ENCODE data around the gene TCAIM. TPM values are rescaled to one million over a fixed set of nuclear protein-coding genes. Genes with fewer than 3 reads are reported as not detected.

Gene TCAIM
- total and polyA plus RNA-seq, 9 of the 15 experiments (the other 6 are each of a cell fraction or from before 2014, with no cell fraction given) = 19.7 to 53.3 (median 36.9) TPM

DNA sequence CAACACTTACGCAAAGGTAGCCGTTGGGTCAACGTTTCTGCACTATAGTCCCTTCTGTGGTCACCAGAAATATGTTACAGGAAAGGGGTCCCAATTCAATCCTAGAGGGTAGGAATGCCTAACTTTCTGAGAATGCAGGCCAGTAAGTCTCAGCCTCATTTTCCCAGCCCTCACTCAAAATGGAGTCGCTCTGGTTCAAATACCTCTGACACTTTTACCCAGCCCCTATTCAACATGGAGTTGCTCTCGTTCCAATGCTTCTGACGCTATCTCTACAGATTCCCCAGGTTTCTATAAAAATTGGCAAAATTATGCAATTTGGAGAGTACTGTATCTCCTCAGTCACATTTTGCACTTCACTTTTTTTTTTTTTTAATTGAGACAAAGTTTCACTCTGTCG lies 99.2 kb downstream of the TCAIM start (continued):
- TF ChIP-seq, protein P1, sequence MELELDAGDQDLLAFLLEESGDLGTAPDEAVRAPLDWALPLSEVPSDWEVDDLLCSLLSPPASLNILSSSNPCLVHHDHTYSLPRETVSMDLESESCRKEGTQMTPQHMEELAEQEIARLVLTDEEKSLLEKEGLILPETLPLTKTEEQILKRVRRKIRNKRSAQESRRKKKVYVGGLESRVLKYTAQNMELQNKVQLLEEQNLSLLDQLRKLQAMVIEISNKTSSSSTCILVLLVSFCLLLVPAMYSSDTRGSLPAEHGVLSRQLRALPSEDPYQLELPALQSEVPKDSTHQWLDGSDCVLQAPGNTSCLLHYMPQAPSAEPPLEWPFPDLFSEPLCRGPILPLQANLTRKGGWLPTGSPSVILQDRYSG (tag; conservative IDR thresholded peaks at IDR 0.05; ENCODE audit: low read depth) = peak; percentile 94
- TF ChIP-seq ETV1 (tag; conservative IDR thresholded peaks at IDR 0.05; ENCODE audit: low read depth) = no peak; the same call in 1 of the 2 replicates
- TF ChIP-seq NEUROD1 (IDR thresholded peaks at IDR 0.05; ENCODE audit: borderline replicate concordance, low read depth, low read length, partially characterized antibody) = no peak
- TF ChIP-seq, protein P2, sequence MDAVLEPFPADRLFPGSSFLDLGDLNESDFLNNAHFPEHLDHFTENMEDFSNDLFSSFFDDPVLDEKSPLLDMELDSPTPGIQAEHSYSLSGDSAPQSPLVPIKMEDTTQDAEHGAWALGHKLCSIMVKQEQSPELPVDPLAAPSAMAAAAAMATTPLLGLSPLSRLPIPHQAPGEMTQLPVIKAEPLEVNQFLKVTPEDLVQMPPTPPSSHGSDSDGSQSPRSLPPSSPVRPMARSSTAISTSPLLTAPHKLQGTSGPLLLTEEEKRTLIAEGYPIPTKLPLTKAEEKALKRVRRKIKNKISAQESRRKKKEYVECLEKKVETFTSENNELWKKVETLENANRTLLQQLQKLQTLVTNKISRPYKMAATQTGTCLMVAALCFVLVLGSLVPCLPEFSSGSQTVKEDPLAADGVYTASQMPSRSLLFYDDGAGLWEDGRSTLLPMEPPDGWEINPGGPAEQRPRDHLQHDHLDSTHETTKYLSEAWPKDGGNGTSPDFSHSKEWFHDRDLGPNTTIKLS (IDR thresholded peaks at IDR 0.05; ENCODE audit: borderline replicate concordance, low read depth) = no peak
- peak; percentile 56; the same call in 1 of the 2 replicates for TF ChIP-seq ZNF324 (CRISPR knock-in tag; IDR thresholded peaks at IDR 0.05)
- TF ChIP-seq MBD2 (IDR thresholded peaks at IDR 0.05; ENCODE audit: borderline replicate concordance, low read depth) = no peak
- TF ChIP-seq ZNF780A (CRISPR knock-in tag; IDR thresholded peaks at IDR 0.05) = no peak
- TF ChIP-seq, protein P3, sequence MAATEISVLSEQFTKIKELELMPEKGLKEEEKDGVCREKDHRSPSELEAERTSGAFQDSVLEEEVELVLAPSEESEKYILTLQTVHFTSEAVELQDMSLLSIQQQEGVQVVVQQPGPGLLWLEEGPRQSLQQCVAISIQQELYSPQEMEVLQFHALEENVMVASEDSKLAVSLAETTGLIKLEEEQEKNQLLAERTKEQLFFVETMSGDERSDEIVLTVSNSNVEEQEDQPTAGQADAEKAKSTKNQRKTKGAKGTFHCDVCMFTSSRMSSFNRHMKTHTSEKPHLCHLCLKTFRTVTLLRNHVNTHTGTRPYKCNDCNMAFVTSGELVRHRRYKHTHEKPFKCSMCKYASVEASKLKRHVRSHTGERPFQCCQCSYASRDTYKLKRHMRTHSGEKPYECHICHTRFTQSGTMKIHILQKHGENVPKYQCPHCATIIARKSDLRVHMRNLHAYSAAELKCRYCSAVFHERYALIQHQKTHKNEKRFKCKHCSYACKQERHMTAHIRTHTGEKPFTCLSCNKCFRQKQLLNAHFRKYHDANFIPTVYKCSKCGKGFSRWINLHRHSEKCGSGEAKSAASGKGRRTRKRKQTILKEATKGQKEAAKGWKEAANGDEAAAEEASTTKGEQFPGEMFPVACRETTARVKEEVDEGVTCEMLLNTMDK (IDR thresholded peaks at IDR 0.05; ENCODE audit: borderline replicate concordance, insufficient read depth, low read depth, low read length, poor library complexity, severe bottlenecking) = no peak
- no peak for TF ChIP-seq ZFPM2 (CRISPR knock-in tag; IDR thresholded peaks at IDR 0.05)
- TF ChIP-seq, protein P4, sequence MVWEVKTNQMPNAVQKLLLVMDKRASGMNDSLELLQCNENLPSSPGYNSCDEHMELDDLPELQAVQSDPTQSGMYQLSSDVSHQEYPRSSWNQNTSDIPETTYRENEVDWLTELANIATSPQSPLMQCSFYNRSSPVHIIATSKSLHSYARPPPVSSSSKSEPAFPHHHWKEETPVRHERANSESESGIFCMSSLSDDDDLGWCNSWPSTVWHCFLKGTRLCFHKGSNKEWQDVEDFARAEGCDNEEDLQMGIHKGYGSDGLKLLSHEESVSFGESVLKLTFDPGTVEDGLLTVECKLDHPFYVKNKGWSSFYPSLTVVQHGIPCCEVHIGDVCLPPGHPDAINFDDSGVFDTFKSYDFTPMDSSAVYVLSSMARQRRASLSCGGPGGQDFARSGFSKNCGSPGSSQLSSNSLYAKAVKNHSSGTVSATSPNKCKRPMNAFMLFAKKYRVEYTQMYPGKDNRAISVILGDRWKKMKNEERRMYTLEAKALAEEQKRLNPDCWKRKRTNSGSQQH (CRISPR knock-in tag; IDR thresholded peaks at IDR 0.05) = 0 out of 2 replicates have a peak, but pooled peaks have one; percentile 36
- no peak for TF ChIP-seq FOXJ2 (tag; IDR thresholded peaks at IDR 0.05)
- no peak for TF ChIP-seq LEF1 (IDR thresholded peaks at IDR 0.05)
- TF ChIP-seq, protein P5, sequence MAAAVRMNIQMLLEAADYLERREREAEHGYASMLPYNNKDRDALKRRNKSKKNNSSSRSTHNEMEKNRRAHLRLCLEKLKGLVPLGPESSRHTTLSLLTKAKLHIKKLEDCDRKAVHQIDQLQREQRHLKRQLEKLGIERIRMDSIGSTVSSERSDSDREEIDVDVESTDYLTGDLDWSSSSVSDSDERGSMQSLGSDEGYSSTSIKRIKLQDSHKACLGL (CRISPR knock-in tag; IDR thresholded peaks at IDR 0.05; ENCODE audit: borderline replicate concordance, poor library complexity, severe bottlenecking) = no peak
- TF ChIP-seq, protein P6, sequence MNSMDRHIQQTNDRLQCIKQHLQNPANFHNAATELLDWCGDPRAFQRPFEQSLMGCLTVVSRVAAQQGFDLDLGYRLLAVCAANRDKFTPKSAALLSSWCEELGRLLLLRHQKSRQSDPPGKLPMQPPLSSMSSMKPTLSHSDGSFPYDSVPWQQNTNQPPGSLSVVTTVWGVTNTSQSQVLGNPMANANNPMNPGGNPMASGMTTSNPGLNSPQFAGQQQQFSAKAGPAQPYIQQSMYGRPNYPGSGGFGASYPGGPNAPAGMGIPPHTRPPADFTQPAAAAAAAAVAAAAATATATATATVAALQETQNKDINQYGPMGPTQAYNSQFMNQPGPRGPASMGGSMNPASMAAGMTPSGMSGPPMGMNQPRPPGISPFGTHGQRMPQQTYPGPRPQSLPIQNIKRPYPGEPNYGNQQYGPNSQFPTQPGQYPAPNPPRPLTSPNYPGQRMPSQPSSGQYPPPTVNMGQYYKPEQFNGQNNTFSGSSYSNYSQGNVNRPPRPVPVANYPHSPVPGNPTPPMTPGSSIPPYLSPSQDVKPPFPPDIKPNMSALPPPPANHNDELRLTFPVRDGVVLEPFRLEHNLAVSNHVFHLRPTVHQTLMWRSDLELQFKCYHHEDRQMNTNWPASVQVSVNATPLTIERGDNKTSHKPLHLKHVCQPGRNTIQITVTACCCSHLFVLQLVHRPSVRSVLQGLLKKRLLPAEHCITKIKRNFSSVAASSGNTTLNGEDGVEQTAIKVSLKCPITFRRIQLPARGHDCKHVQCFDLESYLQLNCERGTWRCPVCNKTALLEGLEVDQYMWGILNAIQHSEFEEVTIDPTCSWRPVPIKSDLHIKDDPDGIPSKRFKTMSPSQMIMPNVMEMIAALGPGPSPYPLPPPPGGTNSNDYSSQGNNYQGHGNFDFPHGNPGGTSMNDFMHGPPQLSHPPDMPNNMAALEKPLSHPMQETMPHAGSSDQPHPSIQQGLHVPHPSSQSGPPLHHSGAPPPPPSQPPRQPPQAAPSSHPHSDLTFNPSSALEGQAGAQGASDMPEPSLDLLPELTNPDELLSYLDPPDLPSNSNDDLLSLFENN (IDR thresholded peaks at IDR 0.05; ENCODE audit: low read depth in 2 of 2, low read length in 2 of 2) = no peak
- no peak for TF ChIP-seq ZNF133 (CRISPR knock-in tag; IDR thresholded peaks at IDR 0.05)
- TF ChIP-seq FOXA1 (IDR thresholded peaks at IDR 0.05; ENCODE audit: borderline replicate concordance) = no peak
- TF ChIP-seq MAZ (CRISPR knock-in tag; conservative IDR thresholded peaks at IDR 0.05 in 1 of 2, IDR thresholded peaks at IDR 0.05 in 1 of 2) = peak in 1 of 2 experiments; percentile 65; a peak in 2 of 4 replicates

Data from K562 (cell line).